ENCODE data around the gene TGM2.

Gene TGM2

GRCh38 chr20:38130687-38131587 is 34.1 kb downstream of the TGM2 start:
- Histone ChIP-seq H3K4me1 (ENCODE audit: insufficient read depth, low read length) (no peaks in the 10 kb centered on the region), H3K27me3 (ENCODE audit: insufficient read depth, low read length) (no peaks in the 10 kb centered on the region), H2AFZ (ENCODE audit: low read depth, low read length) (no peak overlapping the region), H3K36me3 (ENCODE audit: insufficient read depth, low read length) (no peaks in the 10 kb centered on the region), H3K9me3 (ENCODE audit: low read length) (no peaks in the 10 kb centered on the region), H3K4me3 (ENCODE audit: low read length) (no peak overlapping the region)

DNA sequence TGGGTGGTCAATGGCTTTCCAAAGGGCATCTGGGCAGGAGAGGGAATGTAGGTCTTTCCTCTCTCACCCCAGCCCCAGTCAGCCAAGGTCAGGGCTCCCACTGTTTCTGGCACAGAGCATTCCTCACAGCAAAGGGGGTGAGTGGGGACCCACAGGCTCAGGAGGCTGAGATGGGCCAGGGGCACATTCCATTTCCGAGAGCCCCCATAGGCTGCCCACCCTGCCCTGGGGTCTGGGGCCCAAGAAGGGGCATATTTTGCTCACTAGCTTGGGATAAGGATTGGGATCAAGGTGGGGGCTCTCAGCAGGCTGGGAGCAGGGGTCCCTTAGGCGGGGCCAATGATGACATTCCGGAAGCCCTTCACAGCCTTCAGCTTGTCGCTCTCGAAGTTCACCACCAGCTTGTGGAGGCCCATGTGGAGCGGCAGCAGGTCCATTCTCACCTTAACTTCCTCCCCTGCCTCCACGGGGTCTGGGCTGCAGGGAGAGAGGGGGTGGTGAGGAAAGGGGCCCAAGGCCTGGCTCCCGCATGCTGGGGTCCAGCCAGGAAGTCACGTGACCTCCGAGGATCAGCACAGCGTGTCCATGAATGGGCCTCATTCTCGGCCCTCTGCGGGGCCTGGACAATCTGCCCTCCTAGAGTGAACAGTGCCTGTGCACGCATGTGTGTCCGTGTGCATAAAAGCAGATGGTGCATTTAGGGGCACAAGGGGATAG is 35.0 kb downstream of the TGM2 start:
- Histone ChIP-seq H3K27me3 (ENCODE audit: insufficient read depth, low read length) (no peaks in the 10 kb centered on the region), H3K9me3 (ENCODE audit: low read length) (no peaks in the 10 kb centered on the region), H3K4me1 (ENCODE audit: insufficient read depth, low read length) (no peaks in the 10 kb centered on the region), H2AFZ (ENCODE audit: low read depth, low read length) (no peak overlapping the region), H3K36me3 (ENCODE audit: insufficient read depth, low read length) (no peaks in the 10 kb centered on the region), H3K4me3 (ENCODE audit: low read length) (no peak overlapping the region)

DNA sequence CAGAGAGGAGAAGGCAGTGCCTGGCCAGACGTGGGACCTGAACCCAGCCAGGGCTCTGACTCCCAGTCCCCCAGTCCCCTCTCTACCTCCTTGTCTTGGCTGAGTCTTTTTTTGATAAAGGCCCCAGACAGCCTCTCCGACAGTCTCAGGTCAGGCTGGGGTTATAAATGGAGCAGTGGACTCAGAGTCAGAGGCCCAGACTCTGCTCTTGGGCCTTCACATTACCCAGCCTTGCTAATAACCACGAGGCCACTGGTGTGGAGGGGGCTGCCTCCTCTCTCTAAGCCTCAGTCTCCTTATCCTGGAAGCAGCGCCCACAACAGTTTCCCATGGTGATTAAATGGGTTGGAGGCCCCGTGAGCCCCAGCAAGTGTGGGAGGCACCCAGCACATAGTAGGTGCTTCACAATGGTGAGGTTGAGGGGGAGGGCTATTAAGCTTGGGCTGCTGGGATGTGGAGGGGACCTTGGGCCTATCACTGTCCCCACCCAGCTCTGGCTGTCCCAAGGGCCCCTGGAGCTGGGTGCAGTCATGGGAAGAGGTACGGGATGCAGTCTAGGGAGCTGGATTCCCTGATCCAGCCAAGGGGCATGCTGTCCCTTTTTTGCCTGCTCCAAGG is 35.7 kb downstream of the TGM2 start:
- no peaks in the 10 kb centered on the region for H3K9me3 ChIP-seq (ENCODE audit: low read length)
- no peak overlapping the region for H3K4me3 ChIP-seq (ENCODE audit: low read length)
- H3K36me3 ChIP-seq (ENCODE audit: insufficient read depth, low read length), result no peaks in the 10 kb centered on the region
- no peak overlapping the region for H2AFZ ChIP-seq (ENCODE audit: low read depth, low read length)
- H3K4me1 ChIP-seq (ENCODE audit: insufficient read depth, low read length), result no peaks in the 10 kb centered on the region
- H3K27me3 ChIP-seq (ENCODE audit: insufficient read depth, low read length), result no peaks in the 10 kb centered on the region

GRCh38 chr20:38128691-38129090 is 36.4 kb downstream of the TGM2 start:
- Histone ChIP-seq H3K9me3 (ENCODE audit: low read length) (no peaks in the 10 kb centered on the region), H3K4me1 (ENCODE audit: insufficient read depth, low read length) (no peaks in the 10 kb centered on the region), H2AFZ (ENCODE audit: low read depth, low read length) (no peak overlapping the region), H3K4me3 (ENCODE audit: low read length) (no peak overlapping the region), H3K27me3 (ENCODE audit: insufficient read depth, low read length) (no peaks in the 10 kb centered on the region), H3K36me3 (ENCODE audit: insufficient read depth, low read length) (no peaks in the 10 kb centered on the region)

DNA sequence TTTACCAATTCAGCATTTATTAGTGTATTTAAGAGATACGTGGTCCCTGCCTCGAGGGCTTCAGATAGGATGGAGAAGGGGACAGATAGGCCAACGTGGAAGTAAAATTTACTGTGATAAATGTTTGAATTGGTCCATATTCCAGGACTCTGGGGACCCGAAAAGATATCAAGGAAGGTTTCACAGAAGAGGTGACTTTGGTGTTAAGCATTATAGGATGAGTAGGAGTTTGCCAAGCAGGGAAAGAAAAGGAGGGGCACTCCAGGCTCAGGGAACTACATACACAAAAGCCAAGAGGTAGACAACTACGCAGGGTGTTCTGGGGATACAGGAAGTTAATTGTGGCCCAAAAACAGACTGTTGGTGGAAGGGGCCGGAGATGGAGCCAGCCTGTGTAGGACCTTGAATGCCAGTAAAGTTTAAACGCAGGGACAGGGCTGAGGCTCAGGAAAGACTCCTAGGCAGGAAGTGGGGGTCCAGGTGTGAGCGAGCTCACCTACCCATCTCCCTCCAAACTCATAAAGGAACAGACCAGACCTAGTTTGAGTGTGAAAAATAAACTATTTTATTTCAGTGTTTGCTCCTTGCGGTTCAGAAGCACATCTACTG is 37.0 kb downstream of the TGM2 start:
- H2AFZ ChIP-seq (ENCODE audit: low read depth, low read length), result no peak overlapping the region
- H3K27me3 ChIP-seq (ENCODE audit: insufficient read depth, low read length), result no peaks in the 10 kb centered on the region
- no peaks in the 10 kb centered on the region for H3K4me1 ChIP-seq (ENCODE audit: insufficient read depth, low read length)
- no peak overlapping the region for H3K4me3 ChIP-seq (ENCODE audit: low read length)
- no peaks in the 10 kb centered on the region for H3K36me3 ChIP-seq (ENCODE audit: insufficient read depth, low read length)
- no peaks in the 10 kb centered on the region for H3K9me3 ChIP-seq (ENCODE audit: low read length)

DNA sequence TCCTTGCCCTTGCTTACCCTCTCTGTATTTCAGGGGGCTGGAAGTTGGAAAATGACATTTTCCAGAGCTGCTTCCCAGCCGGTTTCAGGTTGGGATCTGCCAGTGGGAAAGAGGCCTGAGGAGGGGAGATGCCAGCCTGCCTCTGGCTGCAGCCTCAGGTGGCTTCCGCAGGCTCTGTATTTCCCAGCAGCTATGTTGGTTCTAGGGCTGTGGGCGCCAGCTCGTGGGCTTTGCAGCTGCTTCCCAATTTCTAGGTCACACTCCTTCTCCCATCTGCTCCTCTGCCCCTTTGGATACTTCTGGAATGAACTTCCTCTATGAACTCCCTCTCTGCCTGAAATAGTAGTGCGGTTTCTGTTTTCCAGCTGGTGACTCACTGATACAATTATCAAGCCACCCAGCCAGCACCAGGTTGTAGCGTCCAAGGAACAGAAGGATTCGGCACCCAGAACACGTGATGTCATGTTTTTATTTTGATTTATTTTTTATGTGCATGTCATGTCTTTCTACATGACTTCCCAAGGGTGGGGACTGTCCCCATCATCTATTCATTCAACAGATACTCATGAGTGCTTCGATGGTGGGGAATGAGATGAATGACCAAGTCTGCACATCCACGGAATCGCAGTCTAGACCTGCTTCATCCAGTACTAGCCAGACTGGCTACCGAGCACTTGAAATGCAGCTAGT is 38.0 kb downstream of the TGM2 start:
- Histone ChIP-seq H2AFZ (ENCODE audit: low read depth, low read length) (no peak overlapping the region), H3K9me3 (ENCODE audit: low read length) (no peaks in the 10 kb centered on the region), H3K36me3 (ENCODE audit: insufficient read depth, low read length) (no peaks in the 10 kb centered on the region), H3K4me3 (ENCODE audit: low read length) (no peak overlapping the region), H3K4me1 (ENCODE audit: insufficient read depth, low read length) (no peaks in the 10 kb centered on the region), H3K27me3 (ENCODE audit: insufficient read depth, low read length) (no peaks in the 10 kb centered on the region)

DNA sequence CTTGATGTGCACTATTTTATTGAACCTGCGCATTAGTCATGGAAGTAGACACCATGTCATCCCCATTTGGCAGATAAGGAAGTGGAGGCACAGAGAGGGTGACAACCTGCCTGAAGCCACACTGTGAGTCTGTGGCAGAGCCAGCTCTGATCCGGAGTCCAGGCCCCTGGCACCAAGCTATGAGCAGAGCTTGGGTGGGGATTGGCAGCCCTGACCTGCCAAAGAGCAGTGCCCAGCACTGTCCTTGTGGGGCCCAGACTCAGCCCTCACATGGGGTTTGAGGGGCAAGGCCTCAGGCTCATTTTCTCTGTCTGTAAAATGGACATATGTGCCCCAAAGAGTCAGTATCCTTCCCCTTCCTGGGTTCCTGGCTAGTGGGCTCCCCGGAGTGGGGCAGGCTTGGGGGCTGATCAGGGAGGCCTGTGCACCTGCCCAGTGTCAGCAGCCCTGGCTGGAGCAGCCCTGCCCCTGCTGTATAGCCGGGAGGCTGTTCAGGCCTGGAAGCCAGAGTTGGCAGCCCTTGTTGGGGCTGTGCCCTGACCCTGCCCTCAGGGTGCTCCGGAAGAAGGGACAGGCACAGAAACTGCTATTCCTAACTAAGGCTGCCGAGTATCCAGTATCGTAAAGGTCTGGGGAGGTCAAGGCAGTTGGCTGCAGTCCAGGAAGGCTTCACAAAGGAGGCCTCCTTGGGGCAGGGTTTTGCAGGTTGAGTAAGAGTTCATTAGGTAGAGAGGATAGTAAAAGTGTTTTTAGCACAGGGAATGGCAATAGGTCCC is 38.7 kb downstream of the TGM2 start:
- Histone ChIP-seq H3K9me3 (ENCODE audit: low read length) (no peaks in the 10 kb centered on the region), H3K36me3 (ENCODE audit: insufficient read depth, low read length) (no peaks in the 10 kb centered on the region), H2AFZ (ENCODE audit: low read depth, low read length) (no peak overlapping the region), H3K4me3 (ENCODE audit: low read length) (no peak overlapping the region), H3K4me1 (ENCODE audit: insufficient read depth, low read length) (no peaks in the 10 kb centered on the region), H3K27me3 (ENCODE audit: insufficient read depth, low read length) (no peaks in the 10 kb centered on the region)

DNA sequence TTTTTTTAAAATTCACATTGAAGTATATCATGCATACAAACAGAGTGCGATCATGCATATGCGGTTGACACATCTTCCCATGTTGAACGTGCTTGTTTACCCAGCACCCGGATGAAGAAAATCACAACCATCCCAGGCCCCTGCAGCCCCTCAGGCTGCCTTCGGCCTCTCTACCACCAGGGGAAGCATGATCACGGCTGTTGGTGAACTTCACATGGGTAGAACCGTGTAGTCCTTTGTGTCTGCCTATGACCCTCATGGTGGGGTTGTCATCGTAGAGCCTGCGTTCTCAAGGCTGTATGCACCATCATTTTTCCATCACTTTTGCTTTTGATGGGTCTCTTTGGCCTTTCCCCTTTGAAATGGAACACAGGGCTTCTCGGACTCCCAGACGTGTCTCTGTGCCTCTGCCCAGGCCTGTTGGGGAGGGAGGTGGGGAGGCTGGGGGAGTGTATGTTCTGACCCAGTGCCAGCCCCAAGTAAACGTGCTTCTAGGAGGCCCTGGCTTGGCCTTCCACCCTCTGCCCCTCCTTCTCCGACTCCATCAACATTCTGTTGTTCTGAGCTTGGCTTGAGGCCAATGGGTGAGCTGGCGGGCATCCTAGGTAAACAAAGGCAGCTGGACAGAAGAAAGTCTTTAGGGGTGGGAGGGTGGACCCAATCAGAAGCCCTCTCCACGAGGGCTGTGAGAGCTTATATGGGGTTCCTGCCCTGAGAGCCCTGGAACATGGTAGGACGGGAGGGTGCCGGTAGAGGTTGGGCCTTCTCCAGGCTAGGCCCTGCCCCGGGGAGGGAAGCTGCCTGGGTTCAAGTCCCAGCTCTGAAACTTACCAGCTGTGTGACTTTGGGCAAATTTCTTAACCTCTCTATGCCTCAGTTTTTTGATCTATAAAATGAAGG is 39.7 kb downstream of the TGM2 start:
- Histone ChIP-seq H3K36me3 (ENCODE audit: insufficient read depth, low read length) (no peaks in the 10 kb centered on the region), H3K27me3 (ENCODE audit: insufficient read depth, low read length) (no peaks in the 10 kb centered on the region), H2AFZ (ENCODE audit: low read depth, low read length) (no peak overlapping the region), H3K9me3 (ENCODE audit: low read length) (no peaks in the 10 kb centered on the region), H3K4me3 (ENCODE audit: low read length) (no peak overlapping the region), H3K4me1 (ENCODE audit: insufficient read depth, low read length) (no peaks in the 10 kb centered on the region)

GRCh38 chr20:38123021-38123587 is 42.0 kb downstream of the TGM2 start:
- Histone ChIP-seq H3K9me3 (ENCODE audit: low read length) (no peaks in the 10 kb centered on the region), H3K4me1 (ENCODE audit: insufficient read depth, low read length) (no peaks in the 10 kb centered on the region), H2AFZ (ENCODE audit: low read depth, low read length) (no peak overlapping the region), H3K36me3 (ENCODE audit: insufficient read depth, low read length) (no peaks in the 10 kb centered on the region), H3K4me3 (ENCODE audit: low read length) (no peak overlapping the region), H3K27me3 (ENCODE audit: insufficient read depth, low read length) (no peaks in the 10 kb centered on the region)

DNA sequence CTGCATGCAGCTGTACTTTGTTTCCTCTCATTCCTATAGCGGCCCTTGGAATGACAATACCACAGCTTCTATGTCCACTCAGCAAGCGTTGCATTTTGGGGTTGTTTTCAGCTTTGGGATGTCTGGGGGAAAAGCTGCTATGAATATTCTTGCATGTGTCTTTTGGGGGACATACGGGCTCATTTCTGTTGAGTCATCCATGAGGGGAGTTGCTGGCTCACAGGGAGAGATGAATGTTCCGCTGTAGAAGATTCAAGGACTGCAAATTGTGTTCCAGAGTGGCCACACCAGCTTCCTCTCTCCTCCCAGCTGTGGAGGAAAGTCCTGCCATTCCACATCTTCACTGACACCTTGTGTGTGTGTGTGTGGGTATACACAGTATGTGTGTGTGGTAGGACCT is 43.3 kb downstream of the TGM2 start:
- no peak overlapping the region for H3K4me3 ChIP-seq (ENCODE audit: low read length)
- no peaks in the 10 kb centered on the region for H3K4me1 ChIP-seq (ENCODE audit: insufficient read depth, low read length)
- H3K9me3 ChIP-seq (ENCODE audit: low read length), result no peaks in the 10 kb centered on the region
- no peaks in the 10 kb centered on the region for H3K36me3 ChIP-seq (ENCODE audit: insufficient read depth, low read length)
- H2AFZ ChIP-seq (ENCODE audit: low read depth, low read length), result no peak overlapping the region
- H3K27me3 ChIP-seq (ENCODE audit: insufficient read depth, low read length), result no peaks in the 10 kb centered on the region

- no peaks in the 10 kb centered on the region for H3K27me3 ChIP-seq (ENCODE audit: insufficient read depth, low read length)
- no peak overlapping the region for H3K4me3 ChIP-seq (ENCODE audit: low read length)
- no peaks in the 10 kb centered on the region for H3K36me3 ChIP-seq (ENCODE audit: insufficient read depth, low read length)
- H3K4me1 ChIP-seq (ENCODE audit: insufficient read depth, low read length), result no peaks in the 10 kb centered on the region
- H2AFZ ChIP-seq (ENCODE audit: low read depth, low read length), result no peak overlapping the region
- no peaks in the 10 kb centered on the region for H3K9me3 ChIP-seq (ENCODE audit: low read length)
Observed at GRCh38 chr20:38120625-38120988, 44.5 kb downstream of the TGM2 start.

Measured in neuron (in vitro differentiated cells).